DMS153 (cell line): Measurements from ENCODE around the gene ZMAT5.

Source experiments
- DNase-seq: peaks from one replicate; lab custom pipeline; 2025; lab: John Stamatoyannopoulos, UW

The ZMAT5 gene

DNA sequence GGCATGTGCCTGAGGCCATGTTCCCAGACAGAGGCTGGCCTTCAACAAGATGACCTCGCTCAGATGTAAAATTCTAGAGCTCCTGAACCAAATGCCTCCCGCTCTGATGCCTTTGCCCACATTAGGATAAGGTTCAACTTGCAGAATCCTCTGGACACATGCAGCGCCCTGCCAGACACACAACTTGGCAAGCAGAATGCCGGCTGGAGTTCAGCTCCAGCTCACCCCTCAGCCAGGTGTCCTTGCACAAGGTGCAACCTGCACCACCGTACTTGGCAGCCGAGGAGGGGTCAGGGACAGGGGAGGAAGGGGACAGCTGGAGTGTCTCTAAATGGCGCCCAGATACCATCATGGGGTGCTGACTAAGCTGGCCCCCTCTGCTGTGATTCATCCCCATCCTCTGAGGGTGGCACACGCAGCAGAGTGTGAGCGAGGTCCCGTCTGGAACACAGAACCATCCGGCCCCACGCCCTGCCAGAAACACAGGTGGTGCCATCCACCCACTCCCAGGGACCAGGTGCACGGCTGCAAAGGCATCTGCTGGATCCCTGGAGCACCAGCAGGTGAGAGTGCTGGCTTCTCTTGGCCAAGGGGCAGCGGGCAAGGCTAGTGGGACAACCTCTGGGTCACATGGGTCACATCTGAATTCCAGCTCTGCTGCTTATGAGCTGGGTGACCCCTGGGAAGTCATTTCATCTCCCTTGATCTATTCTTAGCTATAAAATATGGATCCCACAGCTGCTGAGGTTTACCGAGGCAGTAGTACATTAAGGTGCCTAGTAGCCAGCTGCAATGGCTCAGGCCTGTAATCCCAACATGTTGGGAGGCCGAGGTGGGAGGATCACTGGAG, 12.8 kb downstream of the ZMAT5 start:
- no peak for DNase-seq

DNA sequence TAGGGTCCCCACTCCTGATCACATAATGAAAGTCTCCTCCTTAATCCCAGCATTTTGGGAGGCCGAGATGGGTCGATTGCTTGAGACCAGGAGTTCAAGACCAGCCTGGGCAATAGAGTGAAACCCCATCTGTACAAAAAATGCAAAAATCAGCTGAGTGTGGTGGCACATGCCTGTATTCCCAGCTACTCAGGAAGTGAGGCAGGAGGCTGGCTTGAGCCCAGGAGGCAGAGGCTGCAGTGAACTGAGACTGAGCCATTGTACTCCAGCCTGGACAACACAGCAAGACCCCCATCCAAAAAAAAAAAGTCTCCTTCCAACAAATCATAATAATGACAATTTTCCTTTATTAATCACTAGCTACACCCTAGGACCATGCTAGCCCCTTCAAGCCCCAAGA, 15.1 kb downstream of the ZMAT5 start:
- no peak for DNase-seq

DNA sequence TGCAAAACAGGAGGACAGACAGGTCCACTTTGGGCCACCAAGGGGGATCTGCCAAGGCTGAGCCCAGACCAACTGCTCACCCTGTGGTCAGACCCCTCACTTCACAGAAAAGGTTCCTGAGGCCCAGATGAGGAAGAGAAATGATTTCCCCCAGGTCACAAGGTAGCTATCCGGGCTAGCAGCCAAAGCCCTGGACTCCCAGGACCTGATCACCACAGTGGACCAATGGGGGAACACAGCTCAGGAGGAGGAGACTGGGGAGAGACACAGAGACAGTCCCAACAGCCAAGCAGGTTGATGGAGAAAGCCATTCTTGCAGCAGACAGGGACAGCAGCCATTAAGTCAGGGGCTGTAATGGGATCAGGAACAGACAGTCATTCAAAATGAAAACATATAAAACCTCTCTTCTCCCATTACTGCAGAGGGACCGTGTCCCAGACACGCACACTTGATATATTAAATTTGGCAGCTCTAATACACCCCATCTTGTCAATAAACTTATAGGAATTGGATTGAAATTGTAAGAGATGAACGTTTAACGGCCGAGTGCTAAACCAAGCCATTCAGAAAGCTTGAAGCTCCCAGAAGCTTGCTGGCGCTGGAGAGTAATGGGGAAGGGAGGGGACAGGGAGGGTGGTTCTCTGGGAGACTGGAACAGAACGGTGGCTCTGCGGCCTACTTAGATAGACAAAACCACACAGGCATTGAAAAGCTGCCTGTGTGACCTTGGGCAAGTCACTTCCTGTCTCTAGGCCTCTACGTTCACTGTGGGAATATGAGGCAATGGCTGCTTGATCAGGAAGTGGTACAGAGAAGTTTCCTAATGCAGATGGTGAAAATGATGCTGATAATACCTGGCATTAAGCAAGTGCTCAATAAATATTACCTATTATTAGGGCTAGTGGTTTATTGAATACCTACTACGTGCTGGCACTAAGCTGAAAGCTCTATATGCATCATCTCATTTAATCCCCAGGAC, 16.0 kb downstream of the ZMAT5 start:
- DNase-seq = no peak

DNA sequence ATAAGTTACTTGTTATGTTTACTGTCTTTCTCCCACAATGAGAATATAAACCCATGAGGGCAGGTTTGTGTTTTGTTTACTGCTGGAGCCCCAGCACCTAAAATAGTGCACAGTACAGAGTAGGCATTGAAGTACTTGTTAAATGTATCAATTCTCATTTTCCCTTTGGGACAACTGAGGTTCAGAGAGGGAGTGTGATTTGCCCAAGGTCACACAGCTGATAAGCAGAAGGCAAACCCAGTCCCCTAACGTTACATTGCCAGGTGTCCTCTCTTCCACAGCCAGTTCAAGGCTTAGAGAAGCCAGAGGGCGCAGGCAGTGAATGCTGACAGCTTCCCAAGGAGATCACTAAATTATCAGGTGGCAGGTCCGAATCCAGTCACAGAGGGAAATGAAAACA, 16.8 kb downstream of the ZMAT5 start:
- DNase-seq = no peak

DNA sequence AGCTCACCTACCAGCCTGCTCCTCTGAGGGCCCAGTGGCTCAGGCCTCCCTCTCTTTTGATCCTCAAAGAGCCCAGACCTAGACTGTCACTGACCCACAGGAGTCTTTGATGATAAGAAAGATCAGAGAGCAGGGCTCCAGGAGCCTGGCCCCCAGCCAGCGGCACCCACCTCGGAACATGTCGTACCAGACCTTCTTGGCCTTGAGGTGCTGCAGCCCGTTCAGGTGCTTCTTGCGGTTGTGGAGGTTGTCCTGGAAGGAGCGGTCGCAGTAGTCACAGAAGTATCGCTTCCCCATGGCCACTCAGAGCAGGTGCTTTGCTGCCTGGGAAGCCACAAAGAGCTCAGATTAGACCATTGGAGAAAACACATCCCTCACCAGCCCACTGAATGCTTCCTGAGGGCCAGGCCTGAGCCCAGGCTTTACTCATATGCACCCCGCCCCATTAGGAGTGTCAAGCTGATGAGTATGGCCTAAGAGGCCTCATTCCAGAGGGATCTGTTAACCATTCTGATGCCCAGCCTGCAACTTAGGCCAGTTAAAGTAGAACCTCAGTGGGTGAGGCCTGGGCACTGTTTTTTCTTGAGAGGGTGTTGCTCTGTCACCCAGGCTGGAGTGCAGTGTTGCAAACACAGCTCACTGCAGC, 18.4 kb downstream of the ZMAT5 start:
- DNase-seq = no peak

DNA sequence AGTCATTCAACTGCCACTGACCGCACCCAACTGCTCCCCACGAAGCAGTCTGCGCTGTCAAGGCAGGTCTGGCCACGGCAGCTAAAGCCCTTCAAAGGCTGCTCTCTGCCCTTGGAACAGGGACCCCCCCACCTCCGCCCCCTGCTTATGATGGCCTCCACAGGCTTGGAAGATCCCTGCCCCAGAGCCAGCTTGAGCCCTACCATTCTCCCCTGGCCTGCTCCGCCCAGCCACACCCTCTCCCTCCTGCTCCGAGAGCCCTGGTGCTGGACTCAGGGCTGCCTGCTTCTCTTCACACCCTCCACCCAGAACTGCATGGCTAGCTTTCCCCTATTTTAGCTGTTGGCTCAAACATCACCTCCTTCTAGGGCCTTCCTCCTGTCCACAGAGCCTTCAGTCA, 19.0 kb downstream of the ZMAT5 start:
- no peak for DNase-seq

DNA sequence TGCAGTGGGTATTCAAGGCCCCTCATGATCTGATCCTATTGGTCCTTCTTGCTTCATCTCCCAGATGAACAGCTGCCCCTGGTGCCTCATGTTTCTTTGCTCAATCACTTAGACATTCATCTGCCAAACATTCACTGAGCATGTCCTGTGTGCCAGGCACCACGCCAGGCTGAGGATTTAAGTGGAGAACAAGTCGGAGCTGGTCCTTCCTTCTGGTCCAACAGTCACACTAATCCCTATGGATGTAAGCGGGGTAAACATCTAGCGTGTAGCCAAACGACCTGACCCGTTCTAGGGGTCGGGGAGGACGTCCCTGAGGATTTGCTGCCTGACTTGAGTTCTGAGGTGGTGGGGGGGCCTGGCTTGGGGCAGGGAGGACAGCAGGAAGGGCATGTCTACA, 21.9 kb downstream of the ZMAT5 start:
- DNase-seq = peak; percentile 8

DNA sequence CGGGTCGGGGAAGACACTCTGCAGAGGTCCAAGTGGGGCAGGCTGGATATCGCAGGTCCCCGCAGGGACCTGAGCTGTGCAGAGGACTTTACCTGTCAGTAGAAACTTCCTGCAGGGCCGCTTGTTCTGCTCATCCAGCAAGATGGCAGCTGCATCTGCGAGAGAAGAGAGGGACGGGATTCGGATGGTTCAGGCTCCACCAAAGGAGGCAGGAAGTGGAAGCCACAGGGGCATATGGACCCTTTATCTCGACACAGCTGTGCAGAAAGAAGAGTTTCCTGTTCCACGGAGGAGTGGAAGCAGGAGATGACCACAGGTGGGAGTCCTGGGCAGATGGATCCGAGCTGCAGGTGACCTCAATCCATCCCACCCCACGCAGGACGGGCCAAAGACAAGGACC, 24.5 kb downstream of the ZMAT5 start:
- DNase-seq = no peak

DNA sequence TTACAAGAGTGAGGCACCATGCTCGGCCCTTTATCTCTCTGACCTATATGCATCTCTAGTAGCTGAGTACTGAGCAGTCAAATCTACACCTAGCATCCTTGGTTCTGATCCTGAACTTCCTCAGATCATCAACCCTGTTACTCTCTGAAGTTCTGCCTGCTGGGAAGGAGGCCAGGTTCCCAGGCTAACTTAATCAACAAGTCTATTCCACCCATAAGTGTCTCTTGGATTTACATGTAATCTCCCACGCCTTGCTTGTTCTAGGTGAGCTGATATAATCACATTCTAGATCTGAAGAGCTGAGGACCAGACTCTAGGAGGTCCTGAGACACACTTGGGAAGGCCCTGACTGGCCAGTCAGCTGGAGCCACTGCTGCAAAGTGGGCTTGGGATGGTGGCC, 24.9 kb downstream of the ZMAT5 start:
- no peak for DNase-seq

DNA sequence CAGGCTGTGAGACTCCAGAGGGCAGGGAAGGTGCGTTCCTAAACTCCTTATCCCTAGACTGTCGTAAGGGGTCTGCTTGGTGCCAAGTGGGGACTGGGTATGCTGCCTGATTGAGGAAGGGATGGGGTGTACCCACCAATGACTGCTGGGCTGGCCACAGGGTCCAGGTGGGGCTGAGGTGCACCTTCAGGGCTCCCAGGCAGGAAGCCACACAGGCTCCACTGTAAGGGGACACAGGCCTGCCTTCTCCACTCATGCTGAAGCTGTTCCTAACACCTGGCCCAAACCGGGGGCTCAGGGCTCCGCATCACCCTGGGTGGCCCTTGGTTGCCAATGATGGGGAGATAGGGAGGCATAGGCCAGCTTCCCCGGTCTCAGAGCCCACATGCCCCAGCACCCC, 26.6 kb downstream of the ZMAT5 start:
- no peak for DNase-seq

DNA sequence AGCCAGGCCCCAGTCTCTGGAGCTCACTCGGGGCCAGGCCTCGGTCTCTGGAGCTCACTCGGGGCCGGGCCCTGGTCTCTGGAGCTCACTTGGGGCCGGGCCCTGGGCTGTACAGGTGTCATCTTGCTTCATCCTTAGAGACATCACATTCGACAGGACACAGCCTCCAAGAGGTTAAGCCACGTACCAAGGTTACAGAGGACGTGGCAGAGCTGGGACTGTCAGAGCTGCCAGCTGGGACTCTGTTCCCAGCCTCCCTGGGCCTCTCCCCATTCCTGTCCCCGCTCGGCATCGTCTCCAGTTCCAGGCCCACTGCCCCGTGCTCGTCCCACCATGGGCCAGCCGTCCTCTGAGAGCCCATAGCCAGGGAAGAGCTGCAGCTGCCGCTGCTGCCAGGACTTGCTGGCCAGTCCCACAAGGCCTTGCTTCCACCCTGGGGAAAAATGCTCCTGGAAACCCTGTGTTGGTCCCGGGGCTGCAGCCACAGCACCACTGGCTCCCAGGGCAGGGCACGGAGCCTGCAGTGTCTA, 27.4 kb downstream of the ZMAT5 start:
- DNase-seq = no peak

DNA sequence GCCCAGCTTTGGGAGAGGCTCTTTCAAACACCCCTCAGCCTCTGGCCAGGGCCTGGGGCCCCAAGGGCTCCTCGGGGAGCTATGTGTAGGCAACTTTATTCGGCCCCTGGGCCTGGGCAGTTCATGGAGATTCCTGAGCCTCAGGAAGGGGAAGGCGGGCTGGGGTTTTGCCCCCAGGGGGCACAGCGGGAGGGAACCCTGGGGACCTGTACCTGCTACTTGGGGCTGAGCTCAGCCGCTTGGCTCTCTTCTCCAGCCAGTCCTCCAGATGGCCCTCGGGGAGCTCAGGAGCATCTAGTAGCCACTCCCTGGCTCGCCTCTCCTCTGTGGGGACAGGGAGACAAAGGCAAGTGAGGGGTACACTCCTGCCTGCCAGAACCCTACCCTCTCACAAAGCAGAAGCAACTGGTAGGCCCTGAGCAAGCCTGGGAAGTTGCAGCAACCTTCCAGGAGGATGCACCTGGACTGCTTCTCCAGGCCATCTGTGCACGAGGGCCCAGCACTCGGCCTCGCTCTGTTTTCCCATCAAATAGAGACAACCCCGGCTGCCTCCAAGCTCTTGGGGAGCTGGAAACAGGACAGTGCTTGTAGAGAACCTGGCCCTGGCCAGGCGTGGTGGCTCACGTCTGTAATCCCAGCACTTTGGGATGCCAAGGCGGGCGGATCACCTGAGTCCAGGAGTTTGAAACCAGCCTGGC, 28.5 kb downstream of the ZMAT5 start:
- no peak for DNase-seq

DNA sequence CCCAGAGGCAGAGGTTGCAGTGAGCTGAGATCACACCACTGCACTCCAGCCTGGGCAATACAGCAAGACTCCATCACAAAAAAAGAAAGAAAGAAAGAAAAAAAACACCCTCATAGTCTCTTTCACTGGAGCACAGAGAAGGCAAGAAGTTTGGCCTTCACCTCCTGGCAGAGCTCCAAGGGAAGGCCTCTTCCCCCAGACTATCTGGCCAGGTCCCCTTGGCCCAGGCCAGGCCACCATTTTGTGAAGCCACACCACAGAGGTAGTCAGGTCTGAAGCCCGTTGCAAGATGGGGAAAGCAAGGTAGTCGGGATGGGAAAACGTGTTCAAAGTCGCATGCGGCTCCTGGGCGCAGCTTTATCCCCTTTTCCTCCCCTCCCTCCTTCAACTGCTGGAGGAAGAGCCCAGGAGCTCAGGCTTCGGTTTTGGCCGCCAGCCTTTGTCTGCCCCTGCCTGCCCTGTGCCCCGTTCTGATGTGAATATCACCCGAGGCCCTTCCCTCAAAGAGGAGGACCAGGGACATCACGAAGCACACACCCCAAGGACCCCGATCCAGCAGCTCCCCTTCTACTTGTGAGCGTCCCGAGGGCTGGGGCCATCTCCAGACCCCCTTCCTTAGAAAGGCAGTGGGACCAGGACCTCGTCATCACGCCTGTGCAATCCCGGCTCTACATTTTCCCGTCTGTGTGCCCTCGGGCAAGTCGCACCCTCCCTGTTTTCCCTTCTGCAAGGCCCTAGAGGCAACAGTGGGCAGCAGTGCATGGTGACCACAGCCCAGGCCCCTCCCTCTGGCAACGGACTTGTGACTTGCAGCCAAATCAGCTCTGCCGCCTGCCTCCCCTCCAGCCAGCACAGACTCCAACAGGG, 29.3 kb downstream of the ZMAT5 start:
- DNase-seq = no peak

DNA sequence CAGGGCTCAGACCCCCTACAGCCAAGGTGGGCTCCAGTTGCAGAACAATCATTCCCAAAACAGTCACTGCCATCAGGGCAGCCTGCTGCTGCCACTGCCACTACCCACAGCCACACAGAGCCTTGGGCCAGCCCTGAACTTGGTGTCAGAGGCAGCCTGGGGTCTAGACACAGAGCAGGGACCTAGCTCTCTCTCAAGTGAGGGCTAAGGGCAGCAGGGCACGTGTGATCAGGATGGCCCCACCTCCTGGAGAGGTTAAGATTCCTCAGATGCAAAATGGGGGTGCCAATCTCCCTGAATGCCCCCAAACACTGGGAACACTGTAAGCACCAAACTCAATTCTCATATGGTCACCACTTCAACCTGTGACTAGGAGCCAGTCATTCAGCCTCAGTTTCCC, 31.4 kb downstream of the ZMAT5 start:
- DNase-seq = no peak

DNA sequence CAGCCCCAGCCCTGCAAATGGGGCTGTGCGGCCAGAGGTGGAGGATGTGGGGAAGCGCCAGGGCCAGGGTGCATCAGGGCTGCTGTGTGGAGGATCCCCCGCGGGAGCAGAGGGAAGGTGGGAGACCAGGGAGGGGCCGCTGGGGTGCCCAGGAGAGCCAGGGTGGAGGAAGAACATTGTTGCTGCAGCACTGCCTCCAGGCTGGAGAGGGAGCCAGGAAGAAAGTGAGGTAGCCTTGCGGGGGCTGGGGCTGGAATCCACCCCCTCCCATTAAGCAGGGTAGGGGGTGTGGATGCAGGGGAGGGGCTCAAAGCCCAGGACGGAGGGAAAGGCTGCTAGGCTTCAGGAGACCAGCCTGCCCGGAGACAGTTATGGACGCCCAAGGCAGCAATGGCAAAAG, 32.0 kb downstream of the ZMAT5 start:
- no peak for DNase-seq

DNA sequence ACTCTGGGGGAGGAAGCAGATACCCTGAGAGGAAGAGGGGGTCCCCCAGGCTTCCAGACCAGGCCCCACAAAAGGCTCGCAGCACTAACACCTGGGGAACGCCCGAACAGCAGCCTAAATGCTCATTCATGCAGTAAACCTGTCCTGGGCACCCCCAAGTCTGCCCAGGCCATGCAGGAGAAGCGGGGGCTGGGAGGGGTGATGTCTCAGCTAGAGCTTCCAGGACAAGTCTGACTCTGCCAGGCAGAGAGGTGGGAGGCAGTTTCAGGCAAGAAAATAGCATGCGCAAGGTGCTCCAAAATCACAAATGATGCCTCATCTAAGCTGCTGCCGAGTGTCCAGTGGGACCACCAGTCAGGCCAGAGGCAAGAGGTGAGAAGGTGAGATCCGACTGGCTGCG, 32.4 kb downstream of the ZMAT5 start:
- DNase-seq = no peak

DNA sequence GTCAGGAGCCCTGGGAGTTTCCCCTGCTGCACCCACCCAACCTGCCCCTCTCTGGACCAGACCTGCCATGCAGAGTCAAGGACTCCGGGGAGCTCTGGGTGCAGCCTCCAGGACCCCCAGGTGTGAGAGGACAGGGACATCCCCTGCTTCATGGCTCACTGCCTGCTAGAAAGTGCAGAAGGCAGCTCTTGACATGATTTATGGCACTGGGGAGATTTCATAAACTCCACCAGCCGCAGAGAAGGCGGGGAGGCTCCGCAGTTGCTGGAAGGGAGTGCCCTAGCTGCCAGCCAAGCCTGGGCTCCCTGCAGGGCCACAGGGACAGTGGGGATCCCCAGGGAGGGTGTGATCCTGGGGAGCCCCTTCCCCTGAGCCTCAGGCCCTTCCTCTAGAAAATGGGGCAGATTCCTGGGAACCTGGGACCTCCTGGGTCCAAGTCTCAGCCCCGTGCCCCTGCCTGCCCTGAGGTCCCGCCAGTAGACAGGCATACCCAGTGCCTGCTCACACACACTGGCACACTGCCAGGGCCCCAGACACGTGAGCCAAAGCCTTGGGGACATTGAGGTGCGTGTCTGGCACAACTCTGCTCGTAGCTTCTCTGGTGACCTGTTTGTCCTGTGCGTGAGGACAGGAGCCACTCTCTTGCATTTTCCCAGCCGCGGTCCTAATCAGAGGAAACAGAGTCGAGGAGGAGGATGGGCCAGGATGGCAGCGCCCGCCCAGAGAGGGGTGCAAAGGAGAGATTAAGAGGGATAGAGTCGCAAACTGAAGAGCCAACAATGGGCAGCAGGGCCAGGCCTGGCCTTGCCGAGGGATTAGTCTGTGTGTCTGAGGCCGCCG, 33.2 kb downstream of the ZMAT5 start:
- DNase-seq = peak; percentile 85

DNA sequence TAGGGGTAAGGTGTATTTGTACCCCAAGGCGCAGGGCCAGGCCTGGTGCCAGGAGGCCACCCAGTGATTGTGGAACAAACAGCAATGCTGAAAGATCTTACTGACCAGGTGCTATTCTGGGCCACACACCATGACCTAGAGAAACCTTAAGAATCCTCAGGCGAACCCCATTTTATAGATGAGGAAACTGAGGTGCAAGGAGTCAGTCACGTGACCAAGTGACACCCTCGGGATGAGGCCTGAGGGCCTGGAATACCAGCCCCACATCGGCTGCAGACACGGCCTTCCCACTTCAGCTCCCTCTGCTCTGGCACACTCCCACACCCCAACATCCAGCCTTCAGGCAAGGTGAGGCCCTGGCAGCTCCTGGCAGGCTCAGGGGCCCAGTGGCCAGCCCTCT, 33.9 kb downstream of the ZMAT5 start:
- no peak for DNase-seq

DNA sequence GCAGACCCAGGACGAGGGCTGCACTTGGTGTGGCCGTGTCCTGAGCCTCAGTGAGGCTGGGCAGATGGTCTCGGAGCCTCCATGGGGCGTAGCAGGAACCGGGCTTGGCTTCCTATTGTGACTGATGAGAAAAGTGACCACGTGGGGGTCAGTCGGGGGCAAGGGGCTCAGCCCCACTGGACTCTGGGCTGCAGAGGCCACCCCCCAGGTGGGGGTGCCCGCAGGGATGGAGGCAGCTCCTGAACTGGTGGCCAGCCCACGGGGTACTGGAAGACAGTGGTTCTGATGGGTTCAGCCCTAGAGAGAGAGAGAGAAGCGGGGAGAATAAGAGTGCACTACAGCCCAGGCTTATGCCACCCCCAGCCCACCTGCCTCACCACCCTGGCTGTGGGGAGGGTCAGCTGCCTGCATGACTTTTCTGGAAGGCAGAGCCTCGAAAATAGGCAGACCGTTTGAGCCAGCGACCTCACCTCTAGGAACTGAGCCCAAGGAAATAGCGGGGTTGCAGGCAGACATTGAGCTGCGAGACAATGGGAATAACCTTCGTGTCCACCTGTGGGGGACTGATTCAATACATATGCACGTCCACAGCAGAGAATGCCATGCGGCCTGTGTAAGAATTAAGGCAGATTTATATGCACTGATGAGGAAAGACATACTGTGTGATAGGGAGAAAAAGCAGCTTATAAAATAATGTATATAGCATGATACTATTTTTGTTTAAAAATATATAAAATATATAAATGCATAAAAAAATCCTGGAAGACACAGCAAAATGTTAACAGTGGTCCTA, 35.6 kb downstream of the ZMAT5 start:
- DNase-seq = no peak
